CD4-positive, alpha-beta T cell treated with Interleukin-2 at 100 ng/mL for 4 hours (primary cell): ENCODE measurements around the gene ANKMY2.
"Not testable (repeated sequence)": the region's sequence is repeated elsewhere in the genome, so short reads cannot be mapped to it uniquely, and the experiment has no call there.

ENCODE experiments used
- DNase-seq: peaks from one replicate; pipeline ENCODE4 v3.0.0-alpha.2; 2020; ENCODE audit warnings: low spot score

Gene ANKMY2

GRCh38 chr7:16626388-16626787 lies 19.2 kb downstream of the ANKMY2 start:
- no peak for DNase-seq

- no peak for DNase-seq
These were observed 25.6 kb downstream of the ANKMY2 start for GRCh38 chr7:16619979-16620408.

- DNase-seq = no peak
These were observed 29.0 kb downstream of the ANKMY2 start for GRCh38 chr7:16616542-16616941.

GRCh38 chr7:16616122-16616521 lies 29.4 kb downstream of the ANKMY2 start:
- DNase-seq = no peak

GRCh38 chr7:16615228-16615627 lies 30.3 kb downstream of the ANKMY2 start:
- DNase-seq = no peak

GRCh38 chr7:16611711-16612110 lies 33.8 kb downstream of the ANKMY2 start:
- DNase-seq = no peak

GRCh38 chr7:16609842-16610450 lies 35.6 kb downstream of the ANKMY2 start:
- DNase-seq = no peak

GRCh38 chr7:16606704-16607103 lies 38.9 kb downstream of the ANKMY2 start:
- no peak for DNase-seq

- no peak for DNase-seq
These were observed 41.5 kb downstream of the ANKMY2 start for GRCh38 chr7:16604054-16604453.

GRCh38 chr7:16603633-16604032 lies 41.9 kb downstream of the ANKMY2 start:
- DNase-seq = no peak

- no peak for DNase-seq
These were observed 45.7 kb downstream of the ANKMY2 start for GRCh38 chr7:16599860-16600259.

GRCh38 chr7:16598015-16598414 lies 47.5 kb downstream of the ANKMY2 start:
- no peak for DNase-seq

- DNase-seq = not testable (repeated sequence)
These were observed 50.0 kb downstream of the ANKMY2 start for GRCh38 chr7:16595596-16595995.

- DNase-seq = no peak
These were observed 50.9 kb downstream of the ANKMY2 start for GRCh38 chr7:16594676-16595075.

- no peak for DNase-seq
These were observed 51.5 kb downstream of the ANKMY2 start for GRCh38 chr7:16594061-16594460.

- no peak for DNase-seq
These were observed 53.2 kb downstream of the ANKMY2 start for GRCh38 chr7:16592395-16592794.

- DNase-seq = no peak
These were observed 55.1 kb downstream of the ANKMY2 start for GRCh38 chr7:16590424-16590823.

GRCh38 chr7:16589881-16590280 lies 55.7 kb downstream of the ANKMY2 start:
- no peak for DNase-seq

- no peak for DNase-seq
These were observed 57.8 kb downstream of the ANKMY2 start for GRCh38 chr7:16587790-16588189.

GRCh38 chr7:16587129-16587528 lies 58.4 kb downstream of the ANKMY2 start:
- no peak for DNase-seq

GRCh38 chr7:16586081-16586874 lies 59.3 kb downstream of the ANKMY2 start:
- no peak for DNase-seq

GRCh38 chr7:16585540-16585939 lies 60.0 kb downstream of the ANKMY2 start:
- DNase-seq = no peak

GRCh38 chr7:16583834-16584233 lies 61.7 kb downstream of the ANKMY2 start:
- no peak for DNase-seq

GRCh38 chr7:16581286-16581685 lies 64.3 kb downstream of the ANKMY2 start:
- no peak for DNase-seq
